Measurements from ENCODE around the gene FADS3. TPM values are rescaled to one million over a fixed set of nuclear protein-coding genes. Genes with fewer than 3 reads are reported as not detected.

Gene FADS3
- total and polyA plus RNA-seq, 9 of the 15 experiments (the other 6 are each of a cell fraction or from before 2014, with no cell fraction given) = 0.97 to 148 (median 92.7) TPM

DNA sequence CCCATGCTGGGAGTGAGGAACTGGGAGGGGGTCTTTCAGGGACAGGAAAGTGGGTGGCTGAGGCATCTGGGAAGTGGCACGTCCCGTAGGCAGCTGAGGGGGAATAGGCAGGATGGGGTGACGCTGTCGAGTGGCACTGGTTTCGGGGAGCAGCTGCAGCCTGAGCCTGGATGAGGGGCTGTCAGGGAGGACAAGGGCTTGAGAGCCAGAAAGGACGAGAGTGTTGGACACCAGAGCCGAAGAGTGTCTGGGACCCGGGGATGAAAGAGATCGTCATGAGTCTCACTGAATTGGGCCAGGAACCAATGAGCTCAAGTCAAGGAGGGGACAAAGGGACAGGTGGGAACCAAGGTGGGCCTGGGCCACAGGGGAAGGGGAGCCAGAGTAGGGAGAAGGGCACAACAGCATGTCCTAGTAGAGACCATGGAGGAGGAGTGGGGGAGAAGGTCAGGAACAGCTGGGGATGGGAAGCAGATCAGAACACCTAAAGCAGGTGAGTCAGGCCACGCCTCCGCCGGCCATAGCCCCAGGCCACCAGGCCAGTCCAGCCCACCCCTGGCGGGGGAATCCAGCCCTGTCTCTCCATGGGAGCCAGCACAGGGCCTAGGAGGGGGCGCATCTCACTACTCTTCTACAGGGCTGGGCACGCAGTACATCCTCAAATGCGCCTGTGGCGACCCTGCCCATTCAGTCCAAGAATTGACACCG lies 21.8 kb upstream of the FADS3 start:
- in situ Hi-C loops (cut with MboI) = no loop called here
- Histone ChIP-seq H3K4me3 (no peak overlapping the region), H3K9me3 (replicated peaks; ENCODE audit: control insufficient read depth, insufficient read depth, low read depth, low read length) (no peaks in the 10 kb centered on the region), H3K36me3 (ENCODE audit: control insufficient read depth, insufficient read depth, low read length) (peaks cover 20% of the 10 kb centered on the region; the same call in 2 of the 3 replicates), H3K4me2 (ENCODE audit: insufficient read depth, low read length) (no peak overlapping the region), H3K27me3 (ENCODE audit: control insufficient read depth in 2 of 2, insufficient read depth in 2 of 2, low read length in 2 of 2) (no peaks in the 10 kb centered on the region), H3K4me1 (replicated peaks in 1 of 2; ENCODE audit: control insufficient read depth in 2 of 2, insufficient read depth in 2 of 2, low read length in 2 of 2) (peaks cover 25 to 71% of the 10 kb centered on the region in 2 experiments), H3K9ac (ENCODE audit: insufficient read depth in 1 of 2, low read depth in 2 of 2, low read length in 2 of 2) (peak overlapping the region in 1 of 2 experiments; percentile 84; a peak in 2 of 4 replicates), H3K27ac (ENCODE audit: extremely low read depth, low read depth, low read length) (no peak overlapping the region), H3K79me2 (ENCODE audit: control insufficient read depth, insufficient read depth, low read length) (peaks cover 97% of the 10 kb centered on the region), H4K20me1 (replicated peaks; ENCODE audit: control insufficient read depth, insufficient read depth, low read length) (peaks cover 29% of the 10 kb centered on the region; the same call in 1 of the 2 replicates), H2AFZ (ENCODE audit: low read depth, low read length) (no peak overlapping the region), H3K9me1 (ENCODE audit: control insufficient read depth, insufficient read depth, low read length) (peaks cover 12% of the 10 kb centered on the region)
- ChIA-PET POLR2A (interaction anchor here (0.6 to 1.1 kb wide), 2 partner anchors 12 to 210 kb away, joined by 3 to 4 read pairs; partner anchors contain the start of gene INCENP), CTCF (ENCODE audit: low intra/inter-chr PET ratio) (no interaction called here)
- BruUV-seq (replicated peaks) = no TSS peak
- DNase-seq (ENCODE audit: extremely low read depth in 1 of 4, low spot score in 3 of 4) = peak in 1 of 4 experiments; percentile 13
- WGBS (ENCODE audit: insufficient coverage, low coverage, missing lambda C conversion rate) = 87% methylated on average over 18 of the region's 18 CpGs
- no peak for FAIRE-seq
- intact Hi-C loops (cut with micrococcal nuclease) = no loop called here
- ATAC-seq = no peak
- TF ChIP-seq MCM3 (IDR thresholded peaks at IDR 0.05) (no peak), ILF3 (IDR thresholded peaks at IDR 0.05; ENCODE audit: borderline replicate concordance) (no peak), RBFOX2 (IDR thresholded peaks at IDR 0.05; ENCODE audit: low read depth, low read length) (no peak), NEUROD1 (IDR thresholded peaks at IDR 0.05; ENCODE audit: borderline replicate concordance, low read depth, low read length, partially characterized antibody) (no peak), BACH1 (tag; IDR thresholded peaks at IDR 0.05) (no peak), CBX3 (IDR thresholded peaks at IDR 0.05; ENCODE audit: borderline replicate concordance in 1 of 2, low read length in 2 of 2) (no peak), ZBED1 (IDR thresholded peaks at IDR 0.05) (no peak), SP2 (IDR thresholded peaks at IDR 0.05; ENCODE audit: extremely low read depth, low read depth, low read length, poor library complexity, severe bottlenecking) (no peak), ZNF134 (CRISPR knock-in tag; conservative IDR thresholded peaks at IDR 0.05) (no peak), ZNF408 (CRISPR knock-in tag; IDR thresholded peaks at IDR 0.05; ENCODE audit: low read depth) (no peak), ZNF175 (CRISPR knock-in tag; IDR thresholded peaks at IDR 0.05; ENCODE audit: low read depth) (no peak)
- TF ChIP-seq, protein P1, sequence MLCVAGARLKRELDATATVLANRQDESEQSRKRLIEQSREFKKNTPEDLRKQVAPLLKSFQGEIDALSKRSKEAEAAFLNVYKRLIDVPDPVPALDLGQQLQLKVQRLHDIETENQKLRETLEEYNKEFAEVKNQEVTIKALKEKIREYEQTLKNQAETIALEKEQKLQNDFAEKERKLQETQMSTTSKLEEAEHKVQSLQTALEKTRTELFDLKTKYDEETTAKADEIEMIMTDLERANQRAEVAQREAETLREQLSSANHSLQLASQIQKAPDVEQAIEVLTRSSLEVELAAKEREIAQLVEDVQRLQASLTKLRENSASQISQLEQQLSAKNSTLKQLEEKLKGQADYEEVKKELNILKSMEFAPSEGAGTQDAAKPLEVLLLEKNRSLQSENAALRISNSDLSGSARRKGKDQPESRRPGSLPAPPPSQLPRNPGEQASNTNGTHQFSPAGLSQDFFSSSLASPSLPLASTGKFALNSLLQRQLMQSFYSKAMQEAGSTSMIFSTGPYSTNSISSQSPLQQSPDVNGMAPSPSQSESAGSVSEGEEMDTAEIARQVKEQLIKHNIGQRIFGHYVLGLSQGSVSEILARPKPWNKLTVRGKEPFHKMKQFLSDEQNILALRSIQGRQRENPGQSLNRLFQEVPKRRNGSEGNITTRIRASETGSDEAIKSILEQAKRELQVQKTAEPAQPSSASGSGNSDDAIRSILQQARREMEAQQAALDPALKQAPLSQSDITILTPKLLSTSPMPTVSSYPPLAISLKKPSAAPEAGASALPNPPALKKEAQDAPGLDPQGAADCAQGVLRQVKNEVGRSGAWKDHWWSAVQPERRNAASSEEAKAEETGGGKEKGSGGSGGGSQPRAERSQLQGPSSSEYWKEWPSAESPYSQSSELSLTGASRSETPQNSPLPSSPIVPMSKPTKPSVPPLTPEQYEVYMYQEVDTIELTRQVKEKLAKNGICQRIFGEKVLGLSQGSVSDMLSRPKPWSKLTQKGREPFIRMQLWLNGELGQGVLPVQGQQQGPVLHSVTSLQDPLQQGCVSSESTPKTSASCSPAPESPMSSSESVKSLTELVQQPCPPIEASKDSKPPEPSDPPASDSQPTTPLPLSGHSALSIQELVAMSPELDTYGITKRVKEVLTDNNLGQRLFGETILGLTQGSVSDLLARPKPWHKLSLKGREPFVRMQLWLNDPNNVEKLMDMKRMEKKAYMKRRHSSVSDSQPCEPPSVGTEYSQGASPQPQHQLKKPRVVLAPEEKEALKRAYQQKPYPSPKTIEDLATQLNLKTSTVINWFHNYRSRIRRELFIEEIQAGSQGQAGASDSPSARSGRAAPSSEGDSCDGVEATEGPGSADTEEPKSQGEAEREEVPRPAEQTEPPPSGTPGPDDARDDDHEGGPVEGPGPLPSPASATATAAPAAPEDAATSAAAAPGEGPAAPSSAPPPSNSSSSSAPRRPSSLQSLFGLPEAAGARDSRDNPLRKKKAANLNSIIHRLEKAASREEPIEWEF (CRISPR knock-in tag; IDR thresholded peaks at IDR 0.05) = no peak
- TF ChIP-seq, protein P2, sequence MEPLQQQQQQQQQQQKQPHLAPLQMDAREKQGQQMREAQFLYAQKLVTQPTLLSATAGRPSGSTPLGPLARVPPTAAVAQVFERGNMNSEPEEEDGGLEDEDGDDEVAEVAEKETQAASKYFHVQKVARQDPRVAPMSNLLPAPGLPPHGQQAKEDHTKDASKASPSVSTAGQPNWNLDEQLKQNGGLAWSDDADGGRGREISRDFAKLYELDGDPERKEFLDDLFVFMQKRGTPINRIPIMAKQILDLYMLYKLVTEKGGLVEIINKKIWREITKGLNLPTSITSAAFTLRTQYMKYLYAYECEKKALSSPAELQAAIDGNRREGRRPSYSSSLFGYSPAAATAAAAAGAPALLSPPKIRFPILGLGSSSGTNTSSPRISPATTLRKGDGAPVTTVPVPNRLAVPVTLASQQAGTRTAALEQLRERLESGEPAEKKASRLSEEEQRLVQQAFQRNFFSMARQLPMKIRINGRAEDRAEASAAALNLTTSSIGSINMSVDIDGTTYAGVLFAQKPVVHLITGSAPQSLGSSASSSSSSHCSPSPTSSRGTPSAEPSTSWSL (CRISPR knock-in tag; IDR thresholded peaks at IDR 0.05; ENCODE audit: borderline replicate concordance) = no peak
- TF ChIP-seq, protein P3, sequence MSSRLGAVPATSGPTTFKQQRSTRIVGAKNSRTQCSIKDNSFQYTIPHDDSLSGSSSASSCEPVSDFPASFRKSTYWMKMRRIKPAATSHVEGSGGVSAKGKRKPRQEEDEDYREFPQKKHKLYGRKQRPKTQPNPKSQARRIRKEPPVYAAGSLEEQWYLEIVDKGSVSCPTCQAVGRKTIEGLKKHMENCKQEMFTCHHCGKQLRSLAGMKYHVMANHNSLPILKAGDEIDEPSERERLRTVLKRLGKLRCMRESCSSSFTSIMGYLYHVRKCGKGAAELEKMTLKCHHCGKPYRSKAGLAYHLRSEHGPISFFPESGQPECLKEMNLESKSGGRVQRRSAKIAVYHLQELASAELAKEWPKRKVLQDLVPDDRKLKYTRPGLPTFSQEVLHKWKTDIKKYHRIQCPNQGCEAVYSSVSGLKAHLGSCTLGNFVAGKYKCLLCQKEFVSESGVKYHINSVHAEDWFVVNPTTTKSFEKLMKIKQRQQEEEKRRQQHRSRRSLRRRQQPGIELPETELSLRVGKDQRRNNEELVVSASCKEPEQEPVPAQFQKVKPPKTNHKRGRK (tag; IDR thresholded peaks at IDR 0.05) = no peak

All from K562 (cell line).